HK-2 (cell line): Measurements from ENCODE around the gene ANKS3.

Experiments used
- DNase-seq: peaks from one replicate; pipeline ENCODE4 v3.0.0-alpha.2; 2018; ENCODE audit not compliant: unreplicated experiment

Gene ANKS3

GRCh38 chr16:4684763-4685162 lies 49.3 kb downstream of the ANKS3 start:
- no peak for DNase-seq

DNA sequence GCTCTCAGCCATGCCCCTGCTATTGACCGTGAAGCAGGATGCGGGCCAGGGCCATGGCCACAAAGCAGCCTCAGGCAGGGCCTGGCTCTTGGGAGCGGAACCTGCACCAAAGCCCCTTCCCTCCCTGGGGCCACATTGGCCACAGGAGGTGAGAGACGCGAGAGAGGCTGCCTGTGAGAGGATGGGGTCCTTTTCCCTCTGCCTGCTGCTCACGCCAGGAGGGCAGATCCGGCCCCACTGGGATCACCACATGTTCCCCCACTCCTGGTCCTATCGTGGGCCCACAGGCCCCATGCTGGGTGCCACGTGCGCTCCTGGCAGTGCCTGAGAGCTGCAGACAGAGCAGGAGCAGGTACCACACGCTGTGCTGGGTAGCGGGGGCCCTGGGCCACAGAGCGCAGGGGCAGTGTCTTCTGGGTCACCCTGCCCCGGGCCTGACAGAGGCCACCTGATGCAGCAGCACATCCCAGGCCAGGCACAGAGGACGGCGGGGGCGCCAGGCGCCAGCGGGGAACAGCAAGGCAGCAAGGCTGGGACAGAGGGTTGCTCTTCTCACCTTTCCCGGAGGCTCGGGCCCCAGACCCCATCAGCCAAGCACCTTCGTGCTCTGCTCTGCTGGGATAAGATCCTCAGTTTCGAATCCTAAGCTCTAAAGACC lies 49.9 kb downstream of the ANKS3 start:
- DNase-seq, result no peak

GRCh38 chr16:4683255-4684057 lies 50.6 kb downstream of the ANKS3 start:
- DNase-seq, result no peak

- peak; percentile 33 for DNase-seq
Measured at GRCh38 chr16:4682616-4683254, 51.3 kb downstream of the ANKS3 start.

DNA sequence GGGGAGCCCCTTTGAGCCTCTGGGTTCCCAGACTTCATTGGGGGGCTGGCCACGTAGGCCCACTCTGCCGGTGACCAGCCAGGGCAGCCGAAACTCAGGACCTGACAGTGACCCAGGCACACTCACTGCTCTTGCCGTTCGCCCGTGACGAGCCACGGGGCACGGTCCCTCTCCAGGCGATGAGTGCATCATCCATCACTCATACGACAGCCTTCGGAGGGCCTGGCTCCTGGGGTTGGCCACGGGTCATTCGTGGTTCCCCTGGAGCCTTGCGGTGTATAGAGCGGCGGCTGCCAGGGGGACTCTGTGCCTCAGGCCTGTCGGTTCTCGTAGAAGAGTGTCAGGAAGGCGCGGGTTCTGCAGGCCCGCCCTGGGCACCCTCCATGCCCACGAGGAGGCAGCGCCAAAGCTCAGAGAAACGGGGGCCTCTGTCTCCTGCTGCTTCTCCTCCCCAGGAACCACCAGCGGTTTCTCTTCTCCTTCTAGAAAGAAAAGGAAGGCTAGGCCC lies 51.9 kb downstream of the ANKS3 start:
- DNase-seq, result no peak

- no peak for DNase-seq
Measured at GRCh38 chr16:4681471-4682083, 52.5 kb downstream of the ANKS3 start.

DNA sequence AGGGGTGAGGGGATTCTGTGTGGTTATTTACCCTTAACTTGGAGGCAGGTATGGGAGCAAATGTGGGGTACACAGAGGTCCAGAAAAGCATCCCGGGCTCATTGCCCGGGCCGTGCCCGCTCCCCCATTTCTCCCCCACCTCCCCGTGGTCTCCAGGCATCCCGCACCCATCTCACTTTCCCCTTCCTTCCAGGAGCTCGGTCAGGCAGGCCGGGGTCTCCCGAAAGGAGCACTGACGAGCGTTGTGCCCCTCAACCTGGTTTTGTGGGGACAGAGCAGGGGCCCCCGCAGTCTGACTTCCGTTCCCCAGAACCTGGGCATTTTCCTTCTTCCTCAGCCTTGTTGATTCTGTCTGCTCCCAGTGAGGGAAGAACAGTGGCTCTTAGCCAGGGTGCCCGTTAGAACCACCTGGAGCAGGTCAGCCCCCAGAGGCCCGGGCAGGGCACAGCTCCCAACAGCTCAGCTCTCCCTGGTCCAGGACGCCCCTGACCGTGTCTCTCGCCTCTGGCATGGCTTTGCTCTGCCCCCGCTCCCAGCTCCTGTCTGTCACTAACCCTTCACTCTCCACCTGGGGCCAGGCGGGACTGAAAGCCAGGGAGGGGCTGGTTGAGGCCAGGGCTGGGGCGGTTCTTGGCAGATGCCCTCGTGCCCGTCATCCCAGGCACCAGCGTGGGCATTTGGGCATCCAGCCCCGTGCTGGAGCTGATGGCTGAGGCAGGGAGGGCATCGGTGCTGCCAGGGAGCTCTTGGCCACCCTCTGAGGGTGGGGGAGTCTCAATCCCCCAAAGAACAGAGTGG lies 53.2 kb downstream of the ANKS3 start:
- no peak for DNase-seq

DNA sequence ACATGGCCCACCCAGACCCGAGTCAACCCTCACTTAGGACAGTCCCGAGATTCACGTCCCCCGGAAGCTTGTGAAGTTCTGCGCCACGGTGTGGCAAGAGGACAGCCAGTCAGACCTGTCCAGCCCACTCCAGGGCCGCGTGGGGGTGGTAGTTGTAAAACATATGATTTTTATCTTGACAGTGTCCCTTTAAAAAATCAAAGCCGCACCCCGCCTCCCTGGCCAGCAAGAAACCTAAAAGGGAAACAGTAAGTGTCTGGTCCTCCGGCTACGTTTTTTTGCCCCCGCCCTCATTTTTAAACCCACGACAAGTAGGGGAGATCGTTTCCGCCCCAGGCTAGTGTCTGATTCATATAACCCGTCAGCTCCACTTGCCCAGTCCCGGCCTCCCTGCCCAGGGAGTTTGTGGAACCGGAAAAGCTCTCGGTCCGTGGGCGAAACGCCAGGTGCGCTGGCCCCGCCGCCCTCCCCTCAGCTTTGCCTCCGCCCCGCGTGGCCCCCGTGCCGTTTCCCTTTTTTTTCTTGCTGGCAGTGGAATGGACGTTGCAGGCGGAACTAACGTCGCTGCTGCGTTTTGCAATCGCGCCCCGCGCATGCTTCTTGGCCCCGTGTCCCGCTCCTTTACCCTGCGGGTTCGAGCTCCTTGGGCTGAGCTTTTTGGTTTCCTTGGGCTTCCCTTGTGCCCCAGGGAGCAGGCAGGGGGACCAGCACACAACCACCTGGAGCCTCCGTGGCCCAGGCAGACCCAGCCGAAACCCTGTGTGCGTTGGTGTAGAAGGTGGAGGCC lies 54.0 kb downstream of the ANKS3 start:
- no peak for DNase-seq

DNA sequence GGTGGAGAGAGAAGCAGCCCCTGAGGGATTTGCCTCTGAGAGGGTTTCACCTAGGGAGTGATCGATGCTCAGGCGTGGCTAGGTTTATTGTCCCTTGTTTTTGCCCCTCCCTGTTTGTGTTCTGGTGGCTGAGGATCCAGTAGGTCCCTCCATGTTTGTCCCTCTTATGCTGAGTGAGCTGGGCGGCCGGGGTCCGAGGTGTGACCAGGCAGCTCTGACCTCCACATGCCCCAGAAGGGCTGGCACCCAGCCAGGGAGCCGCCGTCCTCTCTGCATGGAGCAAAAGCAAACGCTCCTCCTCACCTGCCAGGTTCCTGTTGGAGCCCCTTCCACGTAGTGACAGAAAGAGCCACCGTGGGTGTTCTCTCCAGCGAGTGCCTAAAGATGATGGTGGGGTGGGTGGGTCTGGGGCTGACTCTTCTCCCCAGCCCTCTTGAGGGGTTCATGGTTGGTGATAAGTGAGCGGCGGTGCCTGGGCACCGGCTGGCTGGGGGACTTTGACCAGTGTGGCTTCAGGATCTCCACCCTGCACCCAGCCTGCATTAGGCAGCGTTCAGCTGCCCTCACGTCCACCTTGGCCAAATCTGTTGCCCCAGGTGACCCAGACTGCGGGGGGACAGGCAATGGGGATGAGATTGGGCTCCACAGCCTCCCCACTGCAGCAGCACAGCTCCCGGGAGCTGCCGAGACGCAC lies 54.8 kb downstream of the ANKS3 start:
- no peak for DNase-seq

DNA sequence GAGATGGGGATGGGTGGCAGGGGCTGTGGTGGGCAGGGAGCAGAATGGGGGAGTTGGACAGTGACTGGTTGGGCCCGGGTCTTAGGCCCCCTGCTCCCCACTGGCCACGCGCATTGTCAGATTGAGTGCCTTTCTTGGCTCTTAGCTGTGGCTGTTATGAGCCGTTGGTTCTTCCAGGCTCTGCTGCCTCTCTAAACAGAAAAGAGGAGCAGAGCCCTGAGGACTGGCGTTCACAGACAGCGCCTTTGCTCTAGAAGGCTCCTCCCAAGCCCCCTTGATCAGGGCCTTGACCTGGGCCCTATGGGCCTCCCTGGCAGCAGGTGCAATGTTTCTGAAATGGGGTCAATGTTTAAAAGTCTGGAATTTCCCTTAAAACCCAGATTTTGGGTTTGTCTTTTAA lies 55.5 kb downstream of the ANKS3 start:
- DNase-seq, result no peak

- DNase-seq, result no peak
Measured at GRCh38 chr16:4677994-4678393, 56.1 kb downstream of the ANKS3 start.

GRCh38 chr16:4677390-4677789 lies 56.7 kb downstream of the ANKS3 start:
- no peak for DNase-seq

DNA sequence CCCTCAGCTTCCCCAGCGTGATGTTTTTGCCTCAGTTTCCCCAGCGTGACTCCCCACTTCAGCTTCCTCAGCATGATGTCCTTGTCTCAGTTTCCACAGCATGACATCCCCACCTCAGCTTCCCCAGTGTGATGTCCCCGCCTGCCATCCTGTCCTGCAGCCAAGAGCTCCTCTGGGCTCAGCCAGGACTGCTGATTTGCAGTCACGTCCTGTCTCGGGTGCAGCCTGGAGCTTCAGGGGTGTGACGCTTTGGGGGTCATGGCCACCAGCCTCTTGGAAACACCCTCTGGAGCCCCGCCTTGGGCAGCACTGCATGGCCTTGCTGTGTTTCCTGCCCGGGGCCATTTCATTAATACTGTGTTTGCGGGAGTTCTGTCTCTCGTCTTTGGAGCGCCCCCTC lies 57.2 kb downstream of the ANKS3 start:
- no peak for DNase-seq

DNA sequence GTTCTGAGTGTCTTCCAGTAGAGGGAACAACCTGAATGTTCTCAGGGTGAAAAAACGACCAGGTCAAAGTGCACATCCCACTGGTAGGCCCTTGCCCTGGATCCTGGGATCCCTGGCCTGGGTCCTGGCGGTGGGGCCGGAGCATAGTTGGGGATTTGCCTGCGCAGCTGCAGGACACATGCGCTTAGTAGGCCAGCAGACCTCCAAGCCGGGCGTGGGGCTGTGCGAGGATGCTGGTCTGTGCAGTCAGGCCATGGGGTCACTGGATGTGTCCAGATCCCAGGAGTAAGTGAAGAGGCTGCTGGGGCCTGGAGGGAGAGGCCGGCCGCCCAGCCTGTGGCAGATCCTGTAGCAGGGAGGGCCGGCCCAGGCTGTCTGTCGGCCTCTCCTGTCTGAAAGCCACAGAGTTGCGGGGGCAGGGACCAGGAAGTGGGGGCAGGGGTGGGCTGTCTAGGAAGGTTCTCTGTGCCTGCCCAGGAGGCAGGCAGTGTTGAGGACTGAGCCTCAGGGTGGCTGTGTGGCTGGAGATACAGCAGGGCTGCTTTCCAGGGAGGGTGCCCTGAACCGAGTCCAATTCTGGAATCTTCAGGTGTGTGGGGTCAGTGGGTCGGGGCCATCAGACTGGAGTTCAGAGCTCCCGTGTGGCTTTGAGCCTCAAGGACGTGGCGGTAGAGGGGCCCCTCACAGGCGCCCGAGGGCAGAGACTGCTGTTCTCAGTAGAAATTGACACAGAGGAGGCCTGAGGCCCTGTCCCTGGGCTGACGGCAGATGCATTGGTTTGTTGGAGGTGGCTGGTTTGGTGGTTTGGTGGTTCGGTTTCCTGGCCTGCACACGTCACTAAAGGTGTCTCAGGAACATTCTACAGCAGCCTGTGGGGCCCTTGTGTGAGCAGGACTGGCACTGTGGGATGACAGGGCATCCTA lies 57.9 kb downstream of the ANKS3 start:
- no peak for DNase-seq

DNA sequence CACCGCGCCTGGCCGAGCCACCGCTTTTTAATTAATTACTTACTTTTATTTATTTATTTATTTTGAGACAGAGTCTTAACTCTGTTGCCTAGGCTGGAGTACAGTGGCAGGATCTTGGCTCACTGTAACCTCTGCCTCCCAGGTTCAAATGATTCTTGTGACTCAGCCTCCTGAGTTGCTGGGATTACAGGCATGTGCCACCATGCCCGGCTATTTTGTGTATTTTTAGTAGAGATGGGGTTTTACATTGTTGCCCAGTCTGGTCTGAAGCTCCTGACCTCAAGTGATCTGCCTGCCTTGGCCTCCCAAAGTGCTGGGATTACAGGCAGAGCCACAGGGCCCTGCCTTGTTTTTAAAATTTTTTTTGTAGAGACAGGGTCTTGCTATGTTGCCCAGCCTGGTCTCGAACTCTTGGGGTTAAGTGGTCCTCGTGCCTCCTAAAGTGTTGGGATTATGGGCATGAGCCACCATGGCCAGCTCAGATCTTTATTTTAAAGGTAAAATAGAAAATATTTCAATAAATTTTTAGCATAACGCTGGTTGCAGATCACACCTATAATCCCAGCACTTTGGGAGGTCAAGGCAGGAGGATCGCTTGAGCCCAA lies 59.0 kb downstream of the ANKS3 start:
- DNase-seq, result no peak

DNA sequence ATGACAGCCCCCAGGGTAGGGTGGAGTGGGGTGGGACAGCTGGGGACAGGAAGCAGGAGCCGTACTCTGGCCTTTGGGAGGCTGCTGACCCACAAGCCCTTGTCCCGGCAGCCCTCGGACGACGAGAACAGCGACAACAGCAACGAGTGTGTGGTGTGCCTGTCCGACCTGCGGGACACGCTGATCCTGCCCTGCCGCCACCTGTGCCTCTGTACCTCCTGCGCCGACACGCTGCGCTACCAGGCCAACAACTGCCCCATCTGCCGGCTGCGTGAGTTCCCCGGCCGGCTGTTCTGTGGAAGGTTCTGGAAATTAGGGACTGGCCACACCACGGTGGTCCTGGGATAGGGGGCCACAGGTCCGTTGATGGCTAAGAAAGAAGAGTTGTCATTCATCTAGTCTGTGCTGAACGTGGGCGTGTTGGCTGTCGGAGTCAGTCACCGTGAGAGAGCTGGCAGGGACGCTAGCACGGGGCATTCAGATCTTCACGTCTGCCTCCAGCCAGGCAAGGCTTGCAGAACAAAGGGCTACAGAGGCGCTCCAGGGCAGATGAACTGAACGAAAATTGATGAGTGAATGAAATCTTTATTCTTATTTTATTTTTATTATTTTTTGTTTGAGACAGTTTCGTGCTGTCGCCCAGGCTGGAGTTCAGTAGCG lies 60.6 kb downstream of the ANKS3 start:
- no peak for DNase-seq

DNA sequence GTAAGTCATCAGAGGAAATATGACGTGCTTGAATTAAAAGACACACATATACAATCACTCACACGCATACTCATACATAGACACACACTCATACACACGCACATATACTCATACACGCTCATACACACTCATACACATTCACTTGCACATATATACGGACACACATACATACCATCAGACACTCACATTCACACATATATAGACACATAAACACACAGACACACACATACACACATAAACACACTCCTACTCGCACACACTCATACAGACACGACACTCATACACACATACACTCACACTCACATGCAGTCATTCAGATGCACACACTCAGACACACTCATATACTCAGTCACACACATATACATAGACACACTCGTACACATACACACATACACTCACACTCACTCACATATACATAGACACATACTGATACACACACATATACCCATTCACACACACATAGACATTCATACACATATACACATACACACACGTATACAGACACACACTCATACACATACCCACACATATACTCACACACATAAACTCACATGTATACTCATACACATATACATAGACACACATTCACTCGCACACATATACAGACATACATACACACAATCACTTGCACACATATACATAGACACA lies 65.6 kb downstream of the ANKS3 start:
- DNase-seq, result no peak
